GM19467 (cell line): ENCODE data around the gene WDR37.
"Not testable (repeated sequence)": the region's sequence is repeated elsewhere in the genome, so short reads cannot be mapped to it uniquely, and the experiment has no call there.

Experiments
- ATAC-seq: cut with Tn5 transposase; IDR thresholded peaks from one replicate; pipeline ENCODE4 v1.9.1; 2021; ENCODE audit warnings: mild to moderate bottlenecking, moderate library complexity; ENCODE audit not compliant: unreplicated experiment

WDR37 gene

GRCh38 chr10:1102831-1103230, 46.6 kb downstream of the WDR37 start:
- ATAC-seq = no peak

DNA sequence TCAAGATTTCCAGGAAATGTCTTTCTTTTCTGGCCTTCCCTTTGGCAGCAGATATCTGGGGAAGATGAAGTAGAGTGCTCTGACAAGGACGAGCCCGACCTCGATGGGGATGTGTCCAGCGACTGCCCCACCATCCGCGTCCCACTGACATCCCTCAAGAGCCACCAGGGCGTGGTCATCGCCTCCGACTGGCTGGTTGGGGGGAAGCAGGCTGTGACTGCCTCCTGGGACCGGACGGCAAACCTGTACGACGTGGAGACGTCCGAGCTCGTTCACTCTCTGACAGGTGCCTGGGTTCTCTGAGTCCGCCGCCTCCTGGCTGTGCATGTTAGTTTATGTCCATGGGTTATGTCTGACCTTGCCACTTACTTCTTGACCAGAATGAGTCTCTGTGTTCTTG, 47.4 kb downstream of the WDR37 start:
- no peak for ATAC-seq

- ATAC-seq = no peak
Observed at GRCh38 chr10:1104971-1105370, 48.8 kb downstream of the WDR37 start.

DNA sequence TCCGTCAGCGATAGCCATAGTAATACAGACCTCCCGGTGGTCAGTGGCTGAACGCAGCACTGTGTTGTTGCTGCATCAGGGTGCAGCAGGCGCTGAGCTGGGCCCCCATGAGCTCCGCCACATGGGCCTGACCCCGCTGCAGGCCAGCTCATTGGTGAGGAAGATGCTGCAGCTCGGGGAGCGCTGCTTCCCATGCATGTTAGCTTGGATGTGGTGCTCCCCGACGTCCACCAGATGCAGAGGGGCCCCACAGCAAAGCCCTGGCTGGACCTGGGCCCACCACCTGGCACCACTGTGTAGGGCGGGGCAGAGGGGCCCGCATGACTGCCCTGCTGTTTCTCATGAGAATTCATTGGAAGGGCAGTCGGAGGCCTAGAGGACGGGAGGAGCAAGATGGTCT, 50.8 kb downstream of the WDR37 start:
- no peak for ATAC-seq

DNA sequence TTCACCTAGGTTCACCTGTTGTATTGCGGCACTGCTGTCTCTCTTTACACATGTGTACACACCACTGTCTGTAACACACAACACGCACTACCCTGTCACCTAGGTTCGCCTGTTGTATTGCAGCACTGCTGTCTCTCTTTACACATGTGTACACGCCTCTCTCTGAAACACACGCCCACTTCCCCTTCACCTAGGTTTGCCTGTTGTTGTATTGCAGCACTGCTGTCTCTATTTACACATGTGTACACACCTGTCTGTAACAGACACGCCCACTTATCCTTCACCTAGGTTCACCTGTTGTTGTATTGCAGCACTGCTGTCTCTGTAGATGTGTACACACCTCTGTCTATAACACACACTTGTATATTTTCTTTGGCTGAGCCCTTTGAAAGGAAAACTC, 51.5 kb downstream of the WDR37 start:
- no peak for ATAC-seq

GRCh38 chr10:1109795-1110673, 53.8 kb downstream of the WDR37 start:
- peak; percentile 62 for ATAC-seq

GRCh38 chr10:1110674-1111119, 54.5 kb downstream of the WDR37 start:
- ATAC-seq = no peak

- ATAC-seq = no peak
Observed at GRCh38 chr10:1114315-1114714, 58.1 kb downstream of the WDR37 start.

DNA sequence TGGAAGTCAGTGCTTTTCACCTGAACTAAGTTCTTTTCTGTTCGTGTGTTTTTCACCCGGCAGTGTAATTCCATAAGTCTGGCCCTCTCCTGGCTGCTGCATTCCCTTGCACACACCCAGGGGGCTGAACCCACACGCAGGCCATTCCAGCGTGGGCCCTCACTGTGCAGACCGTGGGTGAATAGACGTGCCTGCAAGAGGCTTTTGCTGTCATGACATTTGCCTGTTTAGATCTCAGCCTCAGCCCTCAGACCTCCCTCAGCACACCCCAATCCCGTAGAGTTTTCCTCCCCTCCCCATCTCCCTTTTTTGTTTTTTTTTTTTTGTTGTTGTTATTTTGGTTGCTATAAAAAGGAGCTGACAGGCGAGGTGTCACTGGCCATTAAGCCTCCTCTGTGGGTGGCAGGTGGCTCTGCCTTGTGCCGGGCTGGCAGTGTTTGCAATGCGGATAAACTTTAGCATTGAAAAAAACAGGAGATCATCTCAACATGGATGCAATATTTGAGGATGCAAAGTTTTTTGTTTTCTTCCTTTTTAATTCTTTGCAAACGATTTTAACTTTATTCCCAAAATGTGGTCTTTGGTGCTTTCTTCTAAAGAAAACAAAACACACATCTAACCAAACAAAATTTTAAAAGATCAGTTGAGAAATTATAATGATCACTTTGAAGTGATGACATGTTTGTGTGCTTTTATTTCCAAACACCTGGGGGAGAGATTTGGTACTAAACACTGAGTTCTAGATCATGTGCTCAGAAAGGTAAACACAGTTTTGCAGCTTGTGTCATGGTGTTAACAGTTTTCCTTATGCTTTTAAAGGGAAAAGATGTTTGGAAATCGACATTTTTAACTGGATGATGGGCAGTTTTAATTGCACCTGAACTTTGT, 58.8 kb downstream of the WDR37 start:
- ATAC-seq = no peak

DNA sequence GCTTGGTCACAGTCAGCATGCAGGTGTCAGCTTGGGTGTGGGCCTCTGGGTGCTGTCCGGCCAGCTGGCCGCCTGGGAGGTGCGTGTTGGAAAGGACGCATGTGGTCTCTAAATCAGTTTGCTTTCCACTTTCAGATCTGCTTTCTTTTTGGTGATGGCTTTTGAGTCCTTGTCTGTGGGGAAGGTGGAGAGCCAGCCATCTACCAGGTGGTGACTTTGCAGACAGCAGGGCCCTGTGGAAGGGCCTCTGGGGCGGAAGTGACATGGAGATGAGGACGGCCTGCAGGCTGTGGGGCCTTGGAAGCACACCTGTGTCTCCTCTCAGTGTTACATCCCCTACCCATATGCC, 59.4 kb downstream of the WDR37 start:
- ATAC-seq = no peak

DNA sequence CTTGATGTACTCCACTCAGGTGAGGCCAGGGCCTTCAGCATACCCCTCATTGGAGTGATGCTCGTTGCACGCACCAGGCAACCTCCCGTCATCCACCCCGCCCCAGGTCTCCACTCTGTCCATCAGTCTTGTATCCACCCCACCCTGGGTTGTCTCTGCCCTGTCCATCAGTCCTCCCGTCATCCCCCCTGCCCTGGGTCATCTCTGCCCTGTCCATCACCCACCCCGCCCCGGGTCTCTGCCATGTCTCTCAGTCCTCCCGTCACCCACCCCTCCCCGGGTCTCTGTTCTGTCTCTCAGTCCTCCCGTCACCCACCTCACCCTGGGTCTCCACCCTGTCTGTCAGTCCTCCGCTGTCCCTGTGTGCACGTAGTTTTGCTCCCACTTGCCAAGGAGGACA, 59.9 kb downstream of the WDR37 start:
- no peak for ATAC-seq

DNA sequence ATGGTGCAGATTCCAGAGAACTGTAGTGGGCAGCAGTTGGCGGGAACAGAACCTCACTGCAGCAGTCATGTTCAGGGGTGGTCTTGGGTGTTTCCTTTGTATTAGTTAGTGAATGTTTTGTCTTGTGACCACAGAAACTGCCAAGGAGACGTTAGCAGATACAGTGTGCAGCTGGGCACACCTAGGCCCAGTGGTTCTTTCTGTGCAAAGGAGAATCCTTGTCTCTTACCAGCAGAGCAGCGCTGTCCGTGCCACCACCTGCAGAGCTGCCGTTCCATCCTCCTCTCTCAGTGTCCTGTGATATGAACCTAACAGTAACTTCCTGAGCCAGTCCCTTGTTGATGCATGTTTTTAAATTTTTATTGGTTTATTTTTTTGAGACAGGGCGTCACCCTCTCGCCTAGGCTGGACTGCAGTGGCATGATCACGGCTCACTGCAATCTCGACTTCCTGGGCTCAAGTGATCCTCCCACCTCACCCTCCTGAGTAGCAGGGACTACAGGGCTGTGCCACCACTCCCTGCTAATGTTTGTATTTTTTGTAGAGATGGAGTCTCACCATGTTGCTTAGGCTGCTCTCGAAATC, 60.6 kb downstream of the WDR37 start:
- no peak for ATAC-seq

DNA sequence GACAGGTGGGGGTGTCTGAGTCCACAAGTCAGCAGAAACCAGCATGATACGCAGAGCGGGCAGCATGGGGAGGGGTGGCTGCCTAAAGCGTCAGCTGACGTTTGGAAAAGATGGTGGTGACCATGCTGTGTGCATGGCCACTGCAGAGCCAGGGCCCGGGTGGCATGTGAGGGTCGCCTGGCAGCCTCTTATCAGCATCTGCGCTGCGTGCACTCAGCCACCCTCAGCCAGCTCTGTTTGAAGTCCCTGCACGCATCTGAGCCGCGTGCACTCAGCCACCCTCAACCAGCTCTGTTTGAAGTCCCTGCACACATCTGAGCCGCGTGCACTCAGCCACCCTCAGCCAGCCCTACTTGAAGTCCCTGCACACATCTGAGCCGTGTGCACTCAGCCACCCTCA, 61.5 kb downstream of the WDR37 start:
- ATAC-seq = no peak

- not testable (repeated sequence) for ATAC-seq
Observed at GRCh38 chr10:1118318-1118717, 62.1 kb downstream of the WDR37 start.

- no peak for ATAC-seq
Observed at GRCh38 chr10:1119027-1119426, 62.8 kb downstream of the WDR37 start.

DNA sequence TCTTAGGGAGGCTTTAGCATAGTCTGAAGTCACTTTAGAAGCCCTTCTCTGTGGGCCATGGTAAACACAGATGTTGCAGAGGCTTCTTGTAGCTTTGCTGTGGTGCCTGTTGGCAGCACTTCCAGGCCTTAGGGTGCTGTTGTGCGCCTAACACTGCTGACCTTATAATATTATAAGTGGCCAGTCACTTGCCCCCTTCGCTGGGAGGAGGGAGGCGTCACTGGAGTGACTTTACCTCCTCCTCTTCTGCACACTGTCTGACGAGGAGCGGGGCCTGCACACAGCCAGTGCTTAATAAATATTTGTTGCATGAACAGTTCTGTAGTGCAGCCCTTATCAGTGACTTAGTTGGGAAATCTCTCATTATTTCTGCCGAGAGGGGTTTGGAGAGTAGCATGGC, 63.3 kb downstream of the WDR37 start:
- ATAC-seq = no peak

DNA sequence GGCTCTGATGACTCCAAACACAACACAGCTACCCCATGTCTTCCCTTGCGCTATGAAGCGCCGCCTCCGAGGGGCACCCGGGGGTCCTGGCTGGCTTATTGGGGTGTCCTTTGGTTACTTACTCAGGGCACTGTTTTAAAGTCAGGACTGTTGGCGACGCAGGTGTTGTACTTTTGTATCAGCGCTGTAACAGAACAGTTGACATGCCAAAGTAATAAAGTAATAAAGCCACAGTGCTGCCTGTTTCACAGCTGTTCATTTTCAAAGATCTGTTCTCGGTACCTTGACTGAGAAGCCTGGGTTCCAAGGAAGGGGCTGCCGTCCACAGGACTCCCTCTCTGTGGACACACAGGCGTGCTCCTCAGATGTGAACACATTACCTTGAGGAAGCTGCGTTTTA, 64.1 kb downstream of the WDR37 start:
- no peak for ATAC-seq

DNA sequence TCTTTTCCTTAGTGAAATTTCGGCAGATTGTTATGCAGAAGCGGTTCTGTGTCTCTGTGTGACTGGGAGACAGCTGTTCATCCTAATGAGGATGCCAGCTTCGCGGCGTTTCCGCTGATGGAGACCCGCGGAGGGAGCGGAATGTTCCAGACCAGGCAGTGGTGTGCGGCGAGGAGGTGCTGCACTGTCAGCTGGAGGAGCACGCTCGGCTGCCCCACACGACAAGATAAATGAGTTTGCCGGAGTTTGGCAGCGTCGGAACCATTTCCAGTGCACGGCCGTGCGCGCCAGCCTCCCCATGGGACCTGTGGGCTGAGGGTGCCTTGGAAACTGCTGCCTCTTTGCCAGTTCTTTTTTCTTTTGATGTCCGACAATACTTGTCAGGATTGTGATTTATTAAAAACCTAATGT, 64.6 kb downstream of the WDR37 start:
- ATAC-seq = no peak

DNA sequence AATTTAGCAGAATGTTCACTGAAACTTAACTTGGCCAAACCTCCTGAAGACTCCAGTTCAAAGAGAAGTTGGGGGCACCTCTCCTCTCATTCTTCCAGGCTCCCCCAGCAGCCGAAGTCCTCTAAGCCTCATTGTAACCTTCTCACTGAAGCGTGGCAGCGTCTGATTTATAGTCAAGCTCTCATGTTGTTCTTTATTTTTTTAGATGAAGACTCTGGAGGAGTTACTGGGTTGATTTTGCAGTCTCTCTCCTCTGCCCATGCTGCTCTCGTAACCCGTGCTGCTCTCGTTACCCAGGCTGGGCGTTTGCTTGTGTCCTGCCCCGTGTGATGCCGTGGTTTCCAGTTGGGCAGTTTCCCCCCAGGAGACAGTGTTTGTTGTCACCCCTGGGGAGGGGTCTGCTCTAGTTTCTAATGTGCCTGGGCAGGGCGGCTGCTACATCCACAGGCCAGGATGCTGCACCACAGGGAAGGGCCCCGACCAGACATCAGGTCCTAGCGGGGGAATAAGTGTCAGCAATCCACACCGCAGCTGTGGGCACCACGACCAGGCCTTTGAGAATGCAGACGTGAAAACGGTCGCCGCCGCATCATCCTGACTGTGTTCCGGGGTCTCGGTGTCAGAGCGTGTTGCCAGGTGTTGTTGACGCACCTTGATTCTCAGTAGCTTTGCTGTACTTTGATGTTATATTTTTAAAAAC, 65.2 kb downstream of the WDR37 start:
- no peak for ATAC-seq

DNA sequence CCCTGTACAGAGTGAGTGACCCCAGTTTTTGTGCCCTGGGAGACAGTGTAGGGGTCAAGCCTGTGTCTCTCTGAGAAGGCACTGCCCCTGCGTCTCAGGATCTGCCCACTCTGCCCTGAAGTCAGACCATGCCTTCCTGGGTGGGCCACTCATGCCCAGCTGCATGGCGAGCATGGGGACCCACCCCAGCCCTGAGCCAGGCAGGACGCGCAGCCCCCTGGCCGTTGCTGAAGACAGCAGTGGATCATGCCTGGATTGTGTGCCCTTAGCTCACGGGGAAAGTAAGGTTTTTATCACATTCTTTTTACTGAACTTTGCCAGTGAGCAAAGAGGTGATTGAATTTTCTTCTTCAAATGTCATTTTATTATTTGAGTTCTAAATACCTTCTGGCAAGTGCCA, 66.2 kb downstream of the WDR37 start:
- no peak for ATAC-seq

DNA sequence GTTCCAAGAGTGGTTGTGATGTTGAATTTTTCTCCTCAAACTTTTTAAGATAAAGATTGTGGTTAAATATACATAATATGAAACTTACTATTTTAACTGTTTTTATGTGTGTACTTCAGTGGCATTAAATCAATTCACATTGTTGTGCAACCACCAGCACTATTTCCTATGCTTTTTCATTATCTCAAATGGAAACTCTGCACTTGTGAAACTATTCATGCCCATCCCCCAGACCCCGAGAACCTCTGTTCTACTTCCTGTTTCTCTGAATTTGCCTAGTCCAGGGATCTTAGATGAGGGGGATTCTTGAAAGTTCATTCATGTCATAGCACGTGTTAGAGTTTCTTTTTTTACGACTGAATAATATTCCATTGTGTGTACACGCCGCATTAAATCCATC, 67.0 kb downstream of the WDR37 start:
- ATAC-seq = no peak
